ENCODE data around the gene HLA-E. TPM values are rescaled to one million over a fixed set of nuclear protein-coding genes. Genes with fewer than 3 reads are reported as not detected.

HLA-E gene
- total and polyA plus RNA-seq, 2 of the 13 experiments (the other 11 are each of a cell fraction or from before 2014, with no cell fraction given): 45.2 to 90.4 TPM

DNA sequence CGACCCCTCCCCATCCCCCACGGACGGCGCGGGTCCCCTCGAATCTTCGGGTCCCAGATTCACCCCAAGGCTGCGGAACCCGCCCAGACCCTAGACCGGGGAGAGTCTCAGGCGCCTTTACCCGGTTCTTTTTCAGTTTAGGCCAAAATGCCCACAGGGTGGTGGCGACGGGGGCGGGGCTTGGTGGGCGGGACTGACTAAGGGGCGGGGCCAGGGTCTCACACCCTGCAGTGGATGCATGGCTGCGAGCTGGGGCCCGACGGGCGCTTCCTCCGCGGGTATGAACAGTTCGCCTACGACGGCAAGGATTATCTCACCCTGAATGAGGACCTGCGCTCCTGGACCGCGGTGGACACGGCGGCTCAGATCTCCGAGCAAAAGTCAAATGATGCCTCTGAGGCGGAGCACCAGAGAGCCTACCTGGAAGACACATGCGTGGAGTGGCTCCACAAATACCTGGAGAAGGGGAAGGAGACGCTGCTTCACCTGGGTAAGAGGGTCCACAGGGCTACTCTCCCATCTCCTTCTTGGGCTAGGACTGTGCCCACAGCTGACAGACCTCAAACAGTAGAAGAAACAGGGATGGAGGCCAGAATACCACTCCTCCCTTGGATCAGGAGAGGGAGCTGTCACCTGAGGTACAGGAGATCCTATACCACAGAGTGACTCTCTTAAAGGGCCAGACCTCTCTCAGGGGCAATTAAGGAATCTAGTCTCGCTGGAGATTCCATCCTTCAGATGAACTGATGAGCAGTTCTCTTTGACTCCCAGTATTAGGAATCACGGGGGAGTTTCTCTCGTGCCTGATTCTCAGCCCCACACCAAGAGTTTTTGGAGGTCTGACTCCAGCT, 942 bp downstream of the HLA-E start (continued):
- peak; percentile 44; the same call in 1 of the 2 replicates for TF ChIP-seq NR2F6 (IDR thresholded peaks at IDR 0.05)
- no peak for TF ChIP-seq NR2F6 (CRISPR knock-in tag; IDR thresholded peaks at IDR 0.05)
- TF ChIP-seq, protein P1, sequence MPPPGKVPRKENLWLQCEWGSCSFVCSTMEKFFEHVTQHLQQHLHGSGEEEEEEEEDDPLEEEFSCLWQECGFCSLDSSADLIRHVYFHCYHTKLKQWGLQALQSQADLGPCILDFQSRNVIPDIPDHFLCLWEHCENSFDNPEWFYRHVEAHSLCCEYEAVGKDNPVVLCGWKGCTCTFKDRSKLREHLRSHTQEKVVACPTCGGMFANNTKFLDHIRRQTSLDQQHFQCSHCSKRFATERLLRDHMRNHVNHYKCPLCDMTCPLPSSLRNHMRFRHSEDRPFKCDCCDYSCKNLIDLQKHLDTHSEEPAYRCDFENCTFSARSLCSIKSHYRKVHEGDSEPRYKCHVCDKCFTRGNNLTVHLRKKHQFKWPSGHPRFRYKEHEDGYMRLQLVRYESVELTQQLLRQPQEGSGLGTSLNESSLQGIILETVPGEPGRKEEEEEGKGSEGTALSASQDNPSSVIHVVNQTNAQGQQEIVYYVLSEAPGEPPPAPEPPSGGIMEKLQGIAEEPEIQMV (CRISPR knock-in tag; IDR thresholded peaks at IDR 0.05; ENCODE audit: low read depth): 0 out of 2 replicates have a peak, but pooled peaks have one; percentile 4
- peak; percentile 2 for TF ChIP-seq HNRNPLL (IDR thresholded peaks at IDR 0.05; ENCODE audit: low read depth, low read length, poor library complexity, severe bottlenecking)
- TF ChIP-seq ATM (IDR thresholded peaks at IDR 0.05; ENCODE audit: borderline replicate concordance): no peak
- no peak for TF ChIP-seq RAD21 (CRISPR knock-in tag; IDR thresholded peaks at IDR 0.05)
- TF ChIP-seq HOXA3 (CRISPR knock-in tag; IDR thresholded peaks at IDR 0.05): no peak
- no peak for TF ChIP-seq ESRRA (CRISPR knock-in tag; IDR thresholded peaks at IDR 0.05; ENCODE audit: low read depth)
- TF ChIP-seq ZNF143 (CRISPR knock-in tag; IDR thresholded peaks at IDR 0.05): no peak
- no peak for TF ChIP-seq ZBTB1 (CRISPR knock-in tag; IDR thresholded peaks at IDR 0.05; ENCODE audit: borderline replicate concordance)
- peak; percentile 58; the same call in 1 of the 2 replicates for TF ChIP-seq SNAI1 (CRISPR knock-in tag; IDR thresholded peaks at IDR 0.05; ENCODE audit: borderline replicate concordance)
- TF ChIP-seq SNAPC2 (CRISPR knock-in tag; IDR thresholded peaks at IDR 0.05): no peak
- TF ChIP-seq, protein P2, sequence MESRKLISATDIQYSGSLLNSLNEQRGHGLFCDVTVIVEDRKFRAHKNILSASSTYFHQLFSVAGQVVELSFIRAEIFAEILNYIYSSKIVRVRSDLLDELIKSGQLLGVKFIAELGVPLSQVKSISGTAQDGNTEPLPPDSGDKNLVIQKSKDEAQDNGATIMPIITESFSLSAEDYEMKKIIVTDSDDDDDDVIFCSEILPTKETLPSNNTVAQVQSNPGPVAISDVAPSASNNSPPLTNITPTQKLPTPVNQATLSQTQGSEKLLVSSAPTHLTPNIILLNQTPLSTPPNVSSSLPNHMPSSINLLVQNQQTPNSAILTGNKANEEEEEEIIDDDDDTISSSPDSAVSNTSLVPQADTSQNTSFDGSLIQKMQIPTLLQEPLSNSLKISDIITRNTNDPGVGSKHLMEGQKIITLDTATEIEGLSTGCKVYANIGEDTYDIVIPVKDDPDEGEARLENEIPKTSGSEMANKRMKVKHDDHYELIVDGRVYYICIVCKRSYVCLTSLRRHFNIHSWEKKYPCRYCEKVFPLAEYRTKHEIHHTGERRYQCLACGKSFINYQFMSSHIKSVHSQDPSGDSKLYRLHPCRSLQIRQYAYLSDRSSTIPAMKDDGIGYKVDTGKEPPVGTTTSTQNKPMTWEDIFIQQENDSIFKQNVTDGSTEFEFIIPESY (CRISPR knock-in tag; IDR thresholded peaks at IDR 0.05): peak; percentile 77
- TF ChIP-seq HNF4G (IDR thresholded peaks at IDR 0.05; ENCODE audit: borderline replicate concordance, low read depth, low read length): no peak
- TF ChIP-seq HNF4G (CRISPR knock-in tag; IDR thresholded peaks at IDR 0.05; ENCODE audit: borderline replicate concordance, low read depth): no peak
- TF ChIP-seq, protein P3, sequence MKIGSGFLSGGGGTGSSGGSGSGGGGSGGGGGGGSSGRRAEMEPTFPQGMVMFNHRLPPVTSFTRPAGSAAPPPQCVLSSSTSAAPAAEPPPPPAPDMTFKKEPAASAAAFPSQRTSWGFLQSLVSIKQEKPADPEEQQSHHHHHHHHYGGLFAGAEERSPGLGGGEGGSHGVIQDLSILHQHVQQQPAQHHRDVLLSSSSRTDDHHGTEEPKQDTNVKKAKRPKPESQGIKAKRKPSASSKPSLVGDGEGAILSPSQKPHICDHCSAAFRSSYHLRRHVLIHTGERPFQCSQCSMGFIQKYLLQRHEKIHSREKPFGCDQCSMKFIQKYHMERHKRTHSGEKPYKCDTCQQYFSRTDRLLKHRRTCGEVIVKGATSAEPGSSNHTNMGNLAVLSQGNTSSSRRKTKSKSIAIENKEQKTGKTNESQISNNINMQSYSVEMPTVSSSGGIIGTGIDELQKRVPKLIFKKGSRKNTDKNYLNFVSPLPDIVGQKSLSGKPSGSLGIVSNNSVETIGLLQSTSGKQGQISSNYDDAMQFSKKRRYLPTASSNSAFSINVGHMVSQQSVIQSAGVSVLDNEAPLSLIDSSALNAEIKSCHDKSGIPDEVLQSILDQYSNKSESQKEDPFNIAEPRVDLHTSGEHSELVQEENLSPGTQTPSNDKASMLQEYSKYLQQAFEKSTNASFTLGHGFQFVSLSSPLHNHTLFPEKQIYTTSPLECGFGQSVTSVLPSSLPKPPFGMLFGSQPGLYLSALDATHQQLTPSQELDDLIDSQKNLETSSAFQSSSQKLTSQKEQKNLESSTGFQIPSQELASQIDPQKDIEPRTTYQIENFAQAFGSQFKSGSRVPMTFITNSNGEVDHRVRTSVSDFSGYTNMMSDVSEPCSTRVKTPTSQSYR (CRISPR knock-in tag; IDR thresholded peaks at IDR 0.05; ENCODE audit: borderline replicate concordance): 0 out of 2 replicates have a peak, but pooled peaks have one; percentile 28
- TF ChIP-seq TBP (CRISPR knock-in tag; IDR thresholded peaks at IDR 0.05): no peak
- TF ChIP-seq, protein P4, sequence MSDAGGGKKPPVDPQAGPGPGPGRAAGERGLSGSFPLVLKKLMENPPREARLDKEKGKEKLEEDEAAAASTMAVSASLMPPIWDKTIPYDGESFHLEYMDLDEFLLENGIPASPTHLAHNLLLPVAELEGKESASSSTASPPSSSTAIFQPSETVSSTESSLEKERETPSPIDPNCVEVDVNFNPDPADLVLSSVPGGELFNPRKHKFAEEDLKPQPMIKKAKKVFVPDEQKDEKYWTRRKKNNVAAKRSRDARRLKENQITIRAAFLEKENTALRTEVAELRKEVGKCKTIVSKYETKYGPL (CRISPR knock-in tag; IDR thresholded peaks at IDR 0.05): no peak
- TF ChIP-seq ZBTB42 (CRISPR knock-in tag; IDR thresholded peaks at IDR 0.05): 0 out of 2 replicates have a peak, but pooled peaks have one; percentile 3
- no peak for TF ChIP-seq MAFF (IDR thresholded peaks at IDR 0.05; ENCODE audit: low read depth, low read length)
- TF ChIP-seq ZNF607 (CRISPR knock-in tag; IDR thresholded peaks at IDR 0.05; ENCODE audit: borderline replicate concordance): no peak
- TF ChIP-seq, protein P5, sequence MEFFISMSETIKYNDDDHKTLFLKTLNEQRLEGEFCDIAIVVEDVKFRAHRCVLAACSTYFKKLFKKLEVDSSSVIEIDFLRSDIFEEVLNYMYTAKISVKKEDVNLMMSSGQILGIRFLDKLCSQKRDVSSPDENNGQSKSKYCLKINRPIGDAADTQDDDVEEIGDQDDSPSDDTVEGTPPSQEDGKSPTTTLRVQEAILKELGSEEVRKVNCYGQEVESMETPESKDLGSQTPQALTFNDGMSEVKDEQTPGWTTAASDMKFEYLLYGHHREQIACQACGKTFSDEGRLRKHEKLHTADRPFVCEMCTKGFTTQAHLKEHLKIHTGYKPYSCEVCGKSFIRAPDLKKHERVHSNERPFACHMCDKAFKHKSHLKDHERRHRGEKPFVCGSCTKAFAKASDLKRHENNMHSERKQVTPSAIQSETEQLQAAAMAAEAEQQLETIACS (CRISPR knock-in tag; IDR thresholded peaks at IDR 0.05): no peak
